Raji (cell line): ENCODE data around the gene SEPTIN12.

Experiments used
- POLR2A ChIP-seq: IDR thresholded peaks from 2 replicates; pipeline ENCODE4 v1.6.1; 2011; ENCODE audit warnings: low read depth, low read length, control low read depth; ENCODE audit not compliant: insufficient read depth

The SEPTIN12 gene

GRCh38 chr16:4787627-4788482 lies at the start of gene SEPTIN12:
Gene SEPTIN12, minus strand, starts transcription at chr16:4788345. Its CDS starts 700 bp downstream, at chr16:4787645.
- TF ChIP-seq POLR2A = no peak

GRCh38 chr16:4836727-4837126 lies 48.6 kb upstream of the SEPTIN12 start:
- TF ChIP-seq POLR2A = no peak

GRCh38 chr16:4833584-4833983 lies 45.4 kb upstream of the SEPTIN12 start:
- TF ChIP-seq POLR2A = no peak

GRCh38 chr16:4832698-4833343 lies 44.7 kb upstream of the SEPTIN12 start:
- TF ChIP-seq POLR2A = no peak

- TF ChIP-seq POLR2A = no peak
These were observed 43.5 kb upstream of the SEPTIN12 start for GRCh38 chr16:4831616-4832015.

GRCh38 chr16:4830408-4830807 lies 42.3 kb upstream of the SEPTIN12 start:
- TF ChIP-seq POLR2A = no peak

- no peak for TF ChIP-seq POLR2A
These were observed 40.6 kb upstream of the SEPTIN12 start for GRCh38 chr16:4828567-4829321.

GRCh38 chr16:4826980-4827379 lies 38.8 kb upstream of the SEPTIN12 start:
- no peak for TF ChIP-seq POLR2A

- no peak for TF ChIP-seq POLR2A
These were observed 38.4 kb upstream of the SEPTIN12 start for GRCh38 chr16:4826526-4826925.

GRCh38 chr16:4825196-4825595 lies 37.1 kb upstream of the SEPTIN12 start:
- TF ChIP-seq POLR2A = no peak

- no peak for TF ChIP-seq POLR2A
These were observed 32.5 kb upstream of the SEPTIN12 start for GRCh38 chr16:4820652-4821051.

- TF ChIP-seq POLR2A = no peak
These were observed 26.5 kb upstream of the SEPTIN12 start for GRCh38 chr16:4814542-4815173.

- no peak for TF ChIP-seq POLR2A
These were observed 25.9 kb upstream of the SEPTIN12 start for GRCh38 chr16:4814046-4814445.

GRCh38 chr16:4813251-4814003 lies 25.3 kb upstream of the SEPTIN12 start:
- TF ChIP-seq POLR2A = no peak

- no peak for TF ChIP-seq POLR2A
These were observed 23.6 kb upstream of the SEPTIN12 start for GRCh38 chr16:4811773-4812172.

- no peak for TF ChIP-seq POLR2A
These were observed 23.1 kb upstream of the SEPTIN12 start for GRCh38 chr16:4811242-4811641.
